ENCODE data around the gene CHRNB2. TPM values are rescaled to one million over a fixed set of nuclear protein-coding genes. Genes with fewer than 3 reads are reported as not detected.

The CHRNB2 gene
- total RNA-seq, 4 donors from 2014 or later: not detected

DNA sequence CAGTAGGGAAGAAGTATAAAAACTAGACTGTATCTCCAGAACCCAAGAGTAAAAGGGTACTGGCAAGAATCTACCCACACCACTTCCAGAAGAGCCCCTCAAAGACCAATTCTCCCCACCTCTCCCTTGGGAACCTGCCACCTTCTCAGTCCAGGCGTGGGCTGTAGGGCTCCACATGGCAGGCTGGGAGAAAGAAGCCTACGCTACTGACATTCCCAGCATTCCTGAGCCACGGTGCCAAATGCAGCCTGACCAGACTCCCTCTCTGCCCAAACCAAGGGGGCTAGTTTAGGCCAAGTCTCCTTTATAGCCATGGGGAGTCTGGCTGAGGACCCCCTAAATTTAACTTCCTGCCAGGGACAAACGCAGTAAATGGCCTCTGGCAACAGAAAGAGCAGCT lies 11.2 kb upstream of the CHRNB2 start:
- Histone ChIP-seq H3K27me3 (no peaks in the 10 kb centered on the region), H3K4me3 (peak overlapping the region; percentile 66 to 90 (median 76)), H3K4me1 (peaks cover 39 to 41% of the 10 kb centered on the region in 2 donors), H3K9me3 (no peaks in the 10 kb centered on the region), H3K36me3 (peaks cover 0 to 45% of the 10 kb centered on the region in 2 donors), H3K27ac (peak overlapping the region; percentile 81 to 98 (median 90))
- TF ChIP-seq, protein P1, sequence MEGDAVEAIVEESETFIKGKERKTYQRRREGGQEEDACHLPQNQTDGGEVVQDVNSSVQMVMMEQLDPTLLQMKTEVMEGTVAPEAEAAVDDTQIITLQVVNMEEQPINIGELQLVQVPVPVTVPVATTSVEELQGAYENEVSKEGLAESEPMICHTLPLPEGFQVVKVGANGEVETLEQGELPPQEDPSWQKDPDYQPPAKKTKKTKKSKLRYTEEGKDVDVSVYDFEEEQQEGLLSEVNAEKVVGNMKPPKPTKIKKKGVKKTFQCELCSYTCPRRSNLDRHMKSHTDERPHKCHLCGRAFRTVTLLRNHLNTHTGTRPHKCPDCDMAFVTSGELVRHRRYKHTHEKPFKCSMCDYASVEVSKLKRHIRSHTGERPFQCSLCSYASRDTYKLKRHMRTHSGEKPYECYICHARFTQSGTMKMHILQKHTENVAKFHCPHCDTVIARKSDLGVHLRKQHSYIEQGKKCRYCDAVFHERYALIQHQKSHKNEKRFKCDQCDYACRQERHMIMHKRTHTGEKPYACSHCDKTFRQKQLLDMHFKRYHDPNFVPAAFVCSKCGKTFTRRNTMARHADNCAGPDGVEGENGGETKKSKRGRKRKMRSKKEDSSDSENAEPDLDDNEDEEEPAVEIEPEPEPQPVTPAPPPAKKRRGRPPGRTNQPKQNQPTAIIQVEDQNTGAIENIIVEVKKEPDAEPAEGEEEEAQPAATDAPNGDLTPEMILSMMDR (IDR thresholded peaks at IDR 0.05 in 4 of 5, conservative IDR thresholded peaks at IDR 0.05 in 1 of 5): no peak
- no peak for TF ChIP-seq POLR2A (IDR thresholded peaks at IDR 0.05)
- ATAC-seq (no peak), DNase-seq (no peak)
- in situ Hi-C loops (cut with MboI; ENCODE audit: low sequenced_read_pairs in 4 of 4) (loop anchor here in 1 of 4 donors (25.0 kb wide), 1 partner anchor 206 kb away; no protein-coding TSS in a partner anchor), intact Hi-C loops (cut with DNase I; ENCODE audit: low total_unique reads) (loop anchor here (5.0 to 10.0 kb wide), 3 partner anchors 362 to 581 kb away; partner anchors contain the start of genes SLC50A1, TPM3 and ZBTB7B)

DNA sequence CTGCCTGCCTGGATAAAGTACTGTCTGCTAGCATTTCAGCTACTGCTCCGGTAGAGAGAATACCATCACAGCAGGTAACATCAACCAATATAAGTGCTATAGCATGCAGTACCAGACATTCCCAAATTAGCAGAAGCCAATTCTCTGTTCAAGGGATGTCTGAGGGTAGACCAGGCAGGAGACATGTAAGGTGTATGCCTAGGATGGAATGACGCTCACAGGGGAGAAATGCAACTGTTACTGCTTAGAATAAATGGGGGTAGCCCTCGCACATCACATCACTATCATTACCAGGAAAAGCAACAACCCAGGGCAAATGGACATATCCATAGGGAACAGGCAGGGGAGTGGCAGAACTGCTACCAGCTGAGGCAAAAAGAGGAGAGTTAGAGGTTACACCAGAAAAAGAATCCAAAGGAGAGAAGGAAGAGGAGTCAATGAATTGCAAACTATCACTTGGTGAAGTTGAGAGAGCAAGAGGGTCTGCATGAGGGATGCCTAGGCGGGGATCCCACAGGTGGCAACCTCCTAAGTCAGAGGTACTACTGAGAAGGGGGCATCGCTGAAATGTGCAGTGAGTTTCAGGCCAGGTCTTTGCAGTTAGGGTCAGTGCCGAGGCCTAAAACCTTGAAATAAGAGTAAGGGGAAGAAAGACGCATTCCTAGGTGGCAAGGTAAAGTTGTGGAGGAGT lies 10.2 kb upstream of the CHRNB2 start:
- ATAC-seq (no peak), DNase-seq (no peak)
- TF ChIP-seq, protein P1 (IDR thresholded peaks at IDR 0.05 in 4 of 5, conservative IDR thresholded peaks at IDR 0.05 in 1 of 5): no peak
- no peak for TF ChIP-seq POLR2A (IDR thresholded peaks at IDR 0.05)
- intact Hi-C loops (cut with DNase I; ENCODE audit: low total_unique reads): loop anchor here (5.0 to 10.0 kb wide), 3 partner anchors 363 to 580 kb away; partner anchors contain the start of genes SLC50A1, TPM3 and ZBTB7B
- H3K27me3 ChIP-seq: no peaks in the 10 kb centered on the region
- H3K27ac ChIP-seq: peak overlapping the region; percentile 81 to 98 (median 90)
- no peaks in the 10 kb centered on the region for H3K9me3 ChIP-seq
- H3K4me3 ChIP-seq: peak overlapping the region; percentile 66 to 90 (median 76)
- in situ Hi-C loops (cut with MboI; ENCODE audit: low sequenced_read_pairs in 4 of 4): loop anchor here in 1 of 4 donors (25.0 kb wide), 1 partner anchor 205 kb away; no protein-coding TSS in a partner anchor
- peaks cover 0 to 35% of the 10 kb centered on the region in 2 donors for H3K36me3 ChIP-seq
- peaks cover 39 to 41% of the 10 kb centered on the region in 2 donors for H3K4me1 ChIP-seq

DNA sequence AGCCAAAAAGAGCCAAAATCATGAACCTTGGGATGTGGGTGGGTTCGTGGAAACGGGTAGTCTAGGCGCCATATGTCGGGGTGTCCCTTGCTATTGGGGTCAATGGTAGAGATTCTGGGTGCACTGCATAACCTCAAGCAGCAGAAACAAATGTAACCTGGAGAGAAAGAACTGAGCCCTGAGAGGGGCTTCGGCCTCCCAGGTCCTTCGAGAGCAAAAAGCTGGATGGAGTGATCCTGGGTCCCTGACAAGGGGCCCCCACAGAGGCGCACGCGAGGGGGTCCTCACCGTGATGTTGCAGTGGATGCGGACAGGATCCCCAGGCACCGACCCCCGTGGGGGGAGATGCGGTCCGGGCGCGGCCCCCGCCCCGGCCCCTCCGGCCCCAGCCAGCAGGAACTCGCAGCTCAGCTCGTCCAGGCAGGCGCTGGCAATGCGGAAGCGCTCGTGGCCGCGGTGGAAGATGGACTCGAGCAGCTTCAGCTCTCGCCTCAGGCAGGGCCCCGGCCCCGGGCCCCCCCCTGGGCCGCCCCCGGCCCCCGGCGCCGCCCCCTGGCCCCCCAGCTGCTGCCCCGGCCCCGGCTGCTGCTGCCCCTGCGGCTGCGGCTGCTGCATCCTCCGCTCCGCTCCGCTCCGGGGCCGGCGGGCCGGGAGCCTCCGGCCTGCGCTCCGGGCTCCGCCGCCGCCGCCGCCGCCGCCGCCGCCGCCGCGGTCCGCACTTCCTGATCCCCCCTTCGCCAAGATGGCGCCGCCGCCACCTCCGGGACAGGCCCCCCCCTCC lies 9.4 kb upstream of the CHRNB2 start, which contains the start of gene UBE2Q1:
UBE2Q1 (minus strand) TSS at position 724 of the 781 bp plus-strand sequence; CDS start at position 615, 109 bp downstream.
- no peak for TF ChIP-seq POLR2A (IDR thresholded peaks at IDR 0.05)
- TF ChIP-seq, protein P1 (IDR thresholded peaks at IDR 0.05 in 4 of 5, conservative IDR thresholded peaks at IDR 0.05 in 1 of 5): no peak
- intact Hi-C loops (cut with DNase I; ENCODE audit: low total_unique reads): loop anchor here (2.0 to 10.0 kb wide), 8 partner anchors 69 to 579 kb away; partner anchors contain the start of genes ADAM15, KCNN3, PMVK and SLC50A1
- no peak for ATAC-seq
- no peaks in the 10 kb centered on the region for H3K9me3 ChIP-seq
- no peaks in the 10 kb centered on the region for H3K27me3 ChIP-seq
- in situ Hi-C loops (cut with MboI; ENCODE audit: low sequenced_read_pairs in 4 of 4): loop anchor here in 1 of 4 donors (25.0 kb wide), 1 partner anchor 204 kb away; no protein-coding TSS in a partner anchor
- peaks cover 36 to 38% of the 10 kb centered on the region in 2 donors for H3K4me1 ChIP-seq
- peak within 1 kb of the TSS; percentile 94 to 98 (median 97) for H3K27ac ChIP-seq
- peaks cover 0 to 28% of the 10 kb centered on the region in 2 donors for H3K36me3 ChIP-seq
- peak within 1 kb of the TSS; percentile 66 to 90 (median 76) for H3K4me3 ChIP-seq
- DNase-seq: peak in 1 of 2 donors; percentile 41

- peaks cover 0 to 20% of the 10 kb centered on the region in 2 donors for H3K36me3 ChIP-seq
- TF ChIP-seq, protein P1 (IDR thresholded peaks at IDR 0.05 in 4 of 5, conservative IDR thresholded peaks at IDR 0.05 in 1 of 5): peak in 1 of 5 experiments; percentile 35
- peak; percentile 79 to 86 for TF ChIP-seq POLR2A (IDR thresholded peaks at IDR 0.05)
- intact Hi-C loops (cut with DNase I; ENCODE audit: low total_unique reads) (loop anchor here (1.0 to 10.0 kb wide), 10 partner anchors 49 to 578 kb away; partner anchors contain the start of genes ADAM15, ADAR, KCNN3 and PMVK), in situ Hi-C loops (cut with MboI; ENCODE audit: low sequenced_read_pairs in 4 of 4) (loop anchor here in 1 of 4 donors (25.0 kb wide), 1 partner anchor 203 kb away; no protein-coding TSS in a partner anchor)
- H3K4me3 ChIP-seq: peak overlapping the region; percentile 62 to 83 (median 76)
- no peaks in the 10 kb centered on the region for H3K27me3 ChIP-seq
- H3K27ac ChIP-seq: peak overlapping the region; percentile 94 to 98 (median 97)
- ATAC-seq (peak; percentile 87 to 89), DNase-seq (peak; percentile 100)
- no peaks in the 10 kb centered on the region for H3K9me3 ChIP-seq
- H3K4me1 ChIP-seq: peaks cover 28 to 30% of the 10 kb centered on the region in 2 donors
Measured at GRCh38 chr1:154558720-154559465, 8.7 kb upstream of the CHRNB2 start.

Measured in gastrocnemius medialis (tissue), 4 donors.